ENCODE data around the gene RNF169. TPM values are rescaled to one million over a fixed set of nuclear protein-coding genes. Genes with fewer than 3 reads are reported as not detected.
A peak's percentile ranks its signal among the peaks of the same experiment; 100 is the strongest.

RNF169 gene
- total and polyA plus RNA-seq, 9 of the 15 experiments (the other 6 are each of a cell fraction or from before 2014, with no cell fraction given): 0.68 to 18.1 (median 10.1) TPM

DNA sequence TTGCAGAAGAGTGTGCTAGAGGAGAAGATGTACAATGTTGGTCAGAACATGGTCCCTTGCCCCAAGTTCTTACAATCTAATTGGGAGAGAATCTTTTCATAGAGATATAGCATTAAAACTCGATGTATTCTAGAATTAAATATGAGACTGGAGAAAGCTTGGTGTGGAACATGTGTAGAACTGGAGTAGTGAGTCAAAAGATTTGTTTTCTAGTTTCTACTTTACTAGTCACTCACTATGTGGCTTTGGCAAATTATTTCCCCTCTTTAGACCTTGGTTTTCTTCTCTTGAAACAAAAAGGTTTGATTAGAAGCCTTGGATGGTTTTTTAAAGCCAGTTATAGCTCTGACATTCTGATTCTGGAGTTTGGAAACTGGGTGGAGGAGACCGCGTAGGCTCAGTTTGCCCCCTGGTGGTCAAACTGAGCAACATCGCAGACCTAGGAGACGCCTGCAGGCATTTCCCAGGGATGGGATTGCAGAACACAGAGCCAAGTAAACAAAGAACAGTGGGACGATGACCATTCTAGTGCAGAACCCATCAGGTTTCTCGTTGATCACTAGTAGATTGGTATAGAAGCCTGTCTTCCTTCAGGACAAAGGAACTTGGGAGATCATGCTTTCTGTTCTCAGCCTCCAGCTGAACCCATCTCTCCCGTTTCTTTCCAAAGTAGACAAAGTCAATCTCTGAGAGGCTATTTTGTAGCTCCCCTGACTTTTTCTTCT, 8.9 kb upstream of the RNF169 start (continued):
- TF ChIP-seq, protein P1, sequence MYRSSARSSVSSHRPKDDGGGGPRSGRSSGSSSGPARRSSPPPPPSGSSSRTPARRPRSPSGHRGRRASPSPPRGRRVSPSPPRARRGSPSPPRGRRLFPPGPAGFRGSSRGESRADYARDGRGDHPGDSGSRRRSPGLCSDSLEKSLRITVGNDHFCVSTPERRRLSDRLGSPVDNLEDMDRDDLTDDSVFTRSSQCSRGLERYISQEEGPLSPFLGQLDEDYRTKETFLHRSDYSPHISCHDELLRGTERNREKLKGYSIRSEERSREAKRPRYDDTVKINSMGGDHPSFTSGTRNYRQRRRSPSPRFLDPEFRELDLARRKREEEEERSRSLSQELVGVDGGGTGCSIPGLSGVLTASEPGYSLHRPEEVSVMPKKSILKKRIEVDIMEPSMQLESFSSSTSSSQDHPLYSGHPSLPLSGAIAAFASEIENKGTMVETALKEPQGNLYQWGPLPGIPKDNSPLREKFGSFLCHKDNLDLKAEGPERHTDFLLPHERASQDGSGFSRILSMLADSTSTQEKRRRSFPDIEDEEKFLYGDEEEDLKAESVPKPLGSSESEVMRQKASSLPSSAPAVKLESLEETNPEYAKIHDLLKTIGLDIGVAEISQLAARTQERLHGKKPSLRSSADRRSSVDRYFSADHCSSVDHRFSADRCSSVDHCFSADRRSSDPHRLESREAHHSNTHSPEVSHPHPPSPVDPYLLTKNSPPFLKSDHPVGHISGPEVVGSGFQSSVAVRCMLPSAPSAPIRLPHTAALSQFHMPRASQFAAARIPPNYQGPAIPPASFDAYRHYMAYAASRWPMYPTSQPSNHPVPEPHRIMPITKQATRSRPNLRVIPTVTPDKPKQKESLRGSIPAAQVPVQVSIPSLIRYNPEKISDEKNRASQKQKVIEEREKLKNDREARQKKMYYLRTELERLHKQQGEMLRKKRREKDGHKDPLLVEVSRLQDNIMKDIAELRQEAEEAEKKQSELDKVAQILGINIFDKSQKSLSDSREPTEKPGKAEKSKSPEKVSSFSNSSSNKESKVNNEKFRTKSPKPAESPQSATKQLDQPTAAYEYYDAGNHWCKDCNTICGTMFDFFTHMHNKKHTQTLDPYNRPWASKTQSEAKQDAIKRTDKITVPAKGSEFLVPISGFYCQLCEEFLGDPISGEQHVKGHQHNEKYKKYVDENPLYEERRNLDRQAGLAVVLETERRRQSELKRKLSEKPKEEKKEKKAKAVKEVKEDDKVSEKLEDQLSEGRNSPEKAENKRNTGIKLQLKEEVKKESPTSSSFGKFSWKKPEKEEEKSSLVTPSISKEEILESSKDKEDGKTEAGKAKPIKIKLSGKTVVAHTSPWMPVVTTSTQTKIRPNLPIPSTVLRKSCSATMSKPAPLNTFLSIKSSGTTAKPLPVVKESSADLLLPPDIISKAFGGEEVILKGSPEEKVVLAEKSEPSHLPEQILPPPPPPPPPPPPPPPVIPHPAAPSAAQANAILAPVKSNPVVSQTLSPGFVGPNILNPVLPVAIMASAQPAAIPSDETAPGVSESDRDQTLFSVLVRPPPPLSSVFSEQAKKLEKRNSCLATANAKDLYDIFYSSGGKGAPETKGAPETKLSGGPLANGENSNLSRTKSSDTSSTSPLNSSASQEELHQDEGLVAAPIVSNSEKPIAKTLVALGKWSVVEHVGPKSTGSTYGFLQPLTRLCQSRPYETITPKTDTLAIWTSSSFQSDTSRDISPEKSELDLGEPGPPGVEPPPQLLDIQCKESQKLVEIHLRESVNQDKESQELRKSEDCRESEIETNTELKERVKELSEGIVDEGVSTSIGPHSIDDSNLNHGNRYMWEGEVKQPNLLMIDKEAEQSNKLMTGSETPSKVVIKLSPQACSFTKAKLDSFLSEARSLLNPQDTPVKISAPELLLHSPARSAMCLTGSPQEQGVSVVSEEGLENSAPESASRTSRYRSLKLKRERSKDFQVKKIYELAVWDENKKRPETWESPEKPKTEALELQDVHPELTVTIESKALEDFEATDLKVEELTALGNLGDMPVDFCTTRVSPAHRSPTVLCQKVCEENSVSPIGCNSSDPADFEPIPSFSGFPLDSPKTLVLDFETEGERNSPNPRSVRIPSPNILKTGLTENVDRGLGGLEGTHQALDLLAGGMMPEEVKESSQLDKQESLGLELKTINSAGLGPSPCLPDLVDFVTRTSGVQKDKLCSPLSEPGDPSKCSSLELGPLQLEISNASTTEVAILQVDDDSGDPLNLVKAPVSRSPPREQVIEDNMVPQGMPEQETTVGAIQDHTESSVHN (IDR thresholded peaks at IDR 0.05; ENCODE audit: borderline replicate concordance in 1 of 2, low read depth in 1 of 2): no peak
- TF ChIP-seq SUPT5H (IDR thresholded peaks at IDR 0.05): no peak
- TF ChIP-seq GABPB2 (CRISPR knock-in tag; conservative IDR thresholded peaks at IDR 0.05): no peak
- TF ChIP-seq ZNF431 (CRISPR knock-in tag; IDR thresholded peaks at IDR 0.05): no peak
- TF ChIP-seq ZNF197 (CRISPR knock-in tag; IDR thresholded peaks at IDR 0.05; ENCODE audit: low read depth): 0 out of 2 replicates have a peak, but pooled peaks have one; percentile 52
- TF ChIP-seq, protein P2, sequence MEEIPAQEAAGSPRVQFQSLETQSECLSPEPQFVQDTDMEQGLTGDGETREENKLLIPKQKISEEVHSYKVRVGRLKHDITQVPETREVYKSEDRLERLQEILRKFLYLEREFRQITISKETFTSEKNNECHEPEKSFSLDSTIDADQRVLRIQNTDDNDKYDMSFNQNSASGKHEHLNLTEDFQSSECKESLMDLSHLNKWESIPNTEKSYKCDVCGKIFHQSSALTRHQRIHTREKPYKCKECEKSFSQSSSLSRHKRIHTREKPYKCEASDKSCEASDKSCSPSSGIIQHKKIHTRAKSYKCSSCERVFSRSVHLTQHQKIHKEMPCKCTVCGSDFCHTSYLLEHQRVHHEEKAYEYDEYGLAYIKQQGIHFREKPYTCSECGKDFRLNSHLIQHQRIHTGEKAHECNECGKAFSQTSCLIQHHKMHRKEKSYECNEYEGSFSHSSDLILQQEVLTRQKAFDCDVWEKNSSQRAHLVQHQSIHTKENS (CRISPR knock-in tag; IDR thresholded peaks at IDR 0.05): no peak
- no peak for TF ChIP-seq ZNF311 (CRISPR knock-in tag; IDR thresholded peaks at IDR 0.05)
- TF ChIP-seq, protein P3, sequence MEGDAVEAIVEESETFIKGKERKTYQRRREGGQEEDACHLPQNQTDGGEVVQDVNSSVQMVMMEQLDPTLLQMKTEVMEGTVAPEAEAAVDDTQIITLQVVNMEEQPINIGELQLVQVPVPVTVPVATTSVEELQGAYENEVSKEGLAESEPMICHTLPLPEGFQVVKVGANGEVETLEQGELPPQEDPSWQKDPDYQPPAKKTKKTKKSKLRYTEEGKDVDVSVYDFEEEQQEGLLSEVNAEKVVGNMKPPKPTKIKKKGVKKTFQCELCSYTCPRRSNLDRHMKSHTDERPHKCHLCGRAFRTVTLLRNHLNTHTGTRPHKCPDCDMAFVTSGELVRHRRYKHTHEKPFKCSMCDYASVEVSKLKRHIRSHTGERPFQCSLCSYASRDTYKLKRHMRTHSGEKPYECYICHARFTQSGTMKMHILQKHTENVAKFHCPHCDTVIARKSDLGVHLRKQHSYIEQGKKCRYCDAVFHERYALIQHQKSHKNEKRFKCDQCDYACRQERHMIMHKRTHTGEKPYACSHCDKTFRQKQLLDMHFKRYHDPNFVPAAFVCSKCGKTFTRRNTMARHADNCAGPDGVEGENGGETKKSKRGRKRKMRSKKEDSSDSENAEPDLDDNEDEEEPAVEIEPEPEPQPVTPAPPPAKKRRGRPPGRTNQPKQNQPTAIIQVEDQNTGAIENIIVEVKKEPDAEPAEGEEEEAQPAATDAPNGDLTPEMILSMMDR (IDR thresholded peaks at IDR 0.05 in 2 of 3, conservative IDR thresholded peaks at IDR 0.05 in 1 of 3; ENCODE audit: insufficient read depth in 2 of 3, low read depth in 1 of 3, low read length in 3 of 3): peak; percentile 89 to 94 (median 89)
- TF ChIP-seq MTA1 (IDR thresholded peaks at IDR 0.05; ENCODE audit: borderline replicate concordance): no peak
- TF ChIP-seq SMAD1 (IDR thresholded peaks at IDR 0.05; ENCODE audit: low read depth, low read length, partially characterized antibody): no peak

Measured in K562 (cell line).